GM12872 (cell line): ENCODE results near the gene FMNL2.

Experiments
- CTCF ChIP-seq: IDR thresholded peaks from 3 replicates; pipeline ENCODE4 v1.5.1; 2011; ENCODE audit warnings: low read depth, mild to moderate bottlenecking, low read length, moderate library complexity; ENCODE audit not compliant: insufficient read depth

The FMNL2 gene

GRCh38 chr2:152432206-152432653, 97.3 kb downstream of the FMNL2 start:
- no peak for TF ChIP-seq CTCF

DNA sequence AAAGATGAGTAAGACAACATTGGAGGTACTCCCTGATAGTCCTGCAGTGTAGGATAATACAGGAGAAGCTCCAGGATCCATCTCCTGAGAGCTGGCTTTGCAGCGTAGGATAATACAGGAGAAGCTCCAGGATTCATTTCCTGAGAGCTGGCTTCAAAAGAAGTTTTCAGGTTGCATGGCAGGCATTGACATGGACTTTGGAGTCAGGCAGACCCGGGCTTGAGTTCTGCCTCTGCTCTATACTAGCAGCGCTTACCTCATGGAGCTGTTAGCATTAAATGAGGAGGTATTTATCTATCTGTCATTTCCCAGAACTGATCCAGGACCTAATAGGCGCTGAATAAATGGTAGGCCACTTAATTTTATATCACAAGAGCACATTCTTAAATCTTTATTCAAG, 97.8 kb downstream of the FMNL2 start:
- TF ChIP-seq CTCF, result no peak

- no peak for TF ChIP-seq CTCF
Observed at GRCh38 chr2:152433289-152433688, 98.3 kb downstream of the FMNL2 start.

DNA sequence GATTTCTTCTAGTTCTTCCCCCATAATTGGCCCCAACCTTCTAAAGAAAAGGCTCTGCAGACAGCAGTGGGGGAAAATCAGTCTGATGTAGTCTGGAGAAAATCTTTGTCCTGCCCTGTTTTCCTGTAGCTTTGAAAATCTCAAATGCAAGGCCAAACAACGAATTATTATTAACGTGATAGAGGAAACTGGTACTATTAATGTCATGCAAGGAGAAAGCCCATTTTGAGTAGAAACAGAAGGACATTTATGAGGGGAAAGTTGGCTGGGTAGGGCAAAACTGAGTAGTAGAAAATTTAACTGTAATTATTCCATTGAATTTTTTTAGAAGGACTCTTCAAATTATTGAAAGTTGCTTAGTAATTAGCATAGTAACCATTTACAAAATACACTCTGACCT, 98.8 kb downstream of the FMNL2 start:
- no peak for TF ChIP-seq CTCF

- no peak for TF ChIP-seq CTCF
Observed at GRCh38 chr2:152434395-152435182, 99.6 kb downstream of the FMNL2 start.

- TF ChIP-seq CTCF, result no peak
Observed at GRCh38 chr2:152436148-152436547, 101.2 kb downstream of the FMNL2 start.

GRCh38 chr2:152437276-152438108, 102.5 kb downstream of the FMNL2 start:
- TF ChIP-seq CTCF, result no peak
